GM19238 (cell line): Measurements from ENCODE around the gene ZNF865.
"Not testable (repeated sequence)": the region's sequence is repeated elsewhere in the genome, so short reads cannot be mapped to it uniquely, and the experiment has no call there.

Source experiments
- DNase-seq: peaks from one replicate; pipeline ENCODE4 v3.0.0; 2011; ENCODE audit warnings: low spot score; ENCODE audit not compliant: insufficient read length

ZNF865 gene

DNA sequence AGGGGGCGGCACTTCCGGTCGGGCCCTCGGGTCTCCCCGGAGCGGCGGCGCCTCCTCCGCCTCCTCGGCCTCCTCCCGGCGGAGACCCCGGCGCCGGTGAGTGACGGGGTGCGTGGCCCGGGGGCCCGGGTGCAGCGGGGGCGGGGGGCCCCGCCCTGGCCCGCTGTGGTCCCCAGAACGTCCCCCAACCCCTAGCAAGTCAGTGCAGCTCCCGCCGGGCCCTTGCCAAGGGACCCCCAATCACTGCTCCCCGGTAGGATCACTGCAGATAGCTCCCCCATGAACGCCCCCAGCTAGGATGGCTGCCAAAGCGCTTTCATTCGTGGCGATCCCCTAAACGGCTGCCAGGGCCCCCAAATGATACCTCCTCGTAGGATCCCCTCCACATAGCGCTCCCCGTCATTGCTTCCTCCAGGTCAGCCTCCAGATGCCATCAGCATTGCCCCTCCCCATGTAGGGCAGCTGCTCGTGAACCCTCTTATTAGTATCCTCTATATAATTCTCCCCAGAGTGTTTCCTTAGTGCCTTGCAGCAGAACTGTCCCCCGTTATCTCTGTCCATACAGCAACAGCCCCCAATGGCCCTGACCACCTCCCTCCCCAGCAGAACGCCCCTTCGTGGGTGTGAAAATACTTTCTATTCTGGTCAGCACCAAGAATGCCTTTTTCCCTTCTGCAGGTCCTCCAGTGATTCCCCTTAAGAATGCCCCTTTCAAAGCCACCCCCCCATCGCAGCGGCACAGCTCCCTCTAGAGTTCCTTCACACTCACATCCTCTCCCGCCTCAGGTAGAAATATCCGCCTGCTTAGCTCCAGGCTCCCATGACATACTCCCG is at the start of gene ZNF865:
ZNF865 (plus strand) TSS at position 11 of the 834 bp plus-strand sequence. CDS start 7,972 bp downstream, outside the sequence.
- peak; percentile 74 for DNase-seq

DNA sequence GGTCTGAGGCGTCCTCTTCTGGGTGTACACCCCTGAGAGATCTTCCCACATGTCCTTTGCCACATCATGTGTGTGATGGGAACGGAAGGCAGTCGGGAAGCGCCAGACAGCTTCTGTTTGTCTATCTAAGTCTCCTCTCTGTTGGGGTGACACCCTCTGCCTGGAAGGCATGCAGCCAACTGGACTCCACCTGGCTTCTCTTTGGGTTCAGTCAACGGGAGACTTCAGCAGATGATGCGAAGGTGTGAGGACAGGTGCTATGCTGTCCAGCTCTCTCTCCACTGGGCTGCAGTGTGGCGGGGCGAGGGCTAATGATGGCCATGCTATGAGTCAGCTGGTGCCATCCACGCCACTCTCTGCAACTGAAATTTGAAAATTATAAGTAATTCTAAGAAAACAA is 45.8 kb upstream of the ZNF865 start:
- DNase-seq = no peak

DNA sequence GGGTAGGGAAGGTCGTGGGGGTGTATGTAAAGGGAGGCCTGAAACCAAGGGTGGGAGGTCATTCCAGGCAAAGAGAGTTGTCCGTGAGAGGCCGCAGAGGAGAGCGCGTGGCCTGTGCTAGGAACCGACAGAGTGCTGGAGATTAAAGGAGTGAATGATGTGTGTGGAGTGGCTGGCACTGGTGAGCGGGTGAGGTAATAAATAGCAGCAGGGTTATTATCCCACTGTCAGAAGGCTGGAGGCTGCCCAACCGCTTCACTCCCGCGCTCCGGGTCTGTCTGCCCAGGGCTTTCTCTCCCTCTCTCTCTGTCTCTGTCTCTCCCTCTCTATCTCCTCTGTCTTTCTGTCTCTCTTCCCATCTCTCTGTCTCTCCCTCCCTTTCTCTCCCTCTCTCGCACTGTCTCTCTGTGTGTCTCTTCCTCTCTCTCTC is 42.2 kb upstream of the ZNF865 start:
- no peak for DNase-seq

DNA sequence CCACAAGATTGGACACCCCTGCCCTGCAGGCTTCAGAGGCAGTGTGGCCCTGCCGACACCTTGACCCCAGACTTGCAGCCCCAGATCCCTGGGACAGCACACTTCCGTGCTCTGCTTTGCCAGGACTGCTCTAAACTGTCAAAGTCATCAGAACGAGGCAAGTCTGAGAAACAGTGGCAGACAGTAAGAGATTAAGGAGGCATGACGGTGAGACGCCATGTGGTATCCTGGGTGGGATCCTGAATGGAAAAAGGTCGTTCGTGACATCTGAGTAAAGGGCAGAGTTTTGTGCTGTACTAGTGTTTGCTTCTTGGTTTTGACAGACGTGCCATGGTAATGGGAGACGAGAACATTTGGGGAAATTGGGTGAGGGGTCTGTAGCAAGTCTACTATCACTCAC is 38.6 kb upstream of the ZNF865 start:
- no peak for DNase-seq

- DNase-seq = no peak
These were observed 37.6 kb upstream of the ZNF865 start for GRCh38 chr19:55567708-55568328.

DNA sequence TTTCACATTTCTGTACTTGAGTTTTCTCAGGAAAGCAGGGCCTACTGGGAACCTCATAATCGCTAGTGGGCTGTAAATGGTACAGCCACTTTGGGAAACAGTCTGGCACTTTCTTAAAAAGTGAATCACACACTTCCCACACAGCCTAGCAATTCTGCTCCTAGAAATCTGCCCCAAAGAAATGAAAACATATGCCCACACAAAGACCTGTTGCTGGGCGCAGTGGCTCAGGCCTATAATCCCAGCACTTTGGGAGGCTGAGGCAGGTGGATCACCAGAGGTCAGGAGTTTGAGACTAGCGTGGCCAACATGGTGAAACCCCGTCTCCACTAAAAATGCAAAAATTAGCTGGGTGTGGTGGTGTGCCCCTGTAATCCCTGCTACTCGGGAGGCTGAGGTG is 36.0 kb upstream of the ZNF865 start:
- not testable (repeated sequence) for DNase-seq

GRCh38 chr19:55573929-55574328 is 31.5 kb upstream of the ZNF865 start:
- not testable (repeated sequence) for DNase-seq

- no peak for DNase-seq
These were observed 28.7 kb upstream of the ZNF865 start for GRCh38 chr19:55576746-55577145.

DNA sequence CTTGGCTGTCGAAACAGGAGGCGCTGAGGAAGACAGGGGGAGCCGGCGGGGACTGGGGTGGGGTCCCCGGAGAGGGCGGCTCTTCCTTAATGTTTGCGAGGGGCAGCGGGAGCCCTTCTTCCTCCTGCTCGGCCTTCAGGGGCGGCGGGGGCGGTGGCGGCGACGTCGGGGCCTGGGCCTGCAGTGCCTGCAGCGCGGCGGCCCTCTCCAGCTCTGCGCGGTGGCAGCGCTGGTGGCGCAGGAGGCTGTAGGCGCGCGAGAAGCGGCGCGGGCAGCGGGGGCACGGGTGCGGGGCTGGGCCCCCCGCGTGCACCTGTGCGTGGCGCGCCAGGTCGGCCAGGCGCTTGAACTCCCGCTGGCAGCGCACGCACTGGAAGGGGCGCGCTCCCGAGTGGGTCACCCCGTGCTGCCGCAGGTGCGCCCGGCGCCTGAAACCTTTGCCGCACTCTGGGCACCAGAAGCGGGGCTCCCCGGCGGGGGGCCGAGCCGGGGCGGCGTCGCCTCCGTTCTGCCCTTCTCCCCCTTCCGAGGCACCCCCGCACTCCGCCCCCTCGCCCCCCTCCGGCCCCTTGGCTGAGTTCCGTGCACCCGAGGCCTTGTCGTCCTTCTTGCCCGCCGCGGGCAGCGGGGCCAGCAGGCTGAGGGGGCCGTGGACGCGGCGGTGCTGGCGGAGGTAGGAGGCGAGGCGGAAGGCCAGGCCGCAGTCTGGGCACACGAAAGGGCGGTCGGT is 27.3 kb upstream of the ZNF865 start:
- DNase-seq = no peak

GRCh38 chr19:55578761-55579747 is 26.4 kb upstream of the ZNF865 start:
- no peak for DNase-seq

- DNase-seq = no peak
These were observed 25.5 kb upstream of the ZNF865 start for GRCh38 chr19:55579766-55580621.

DNA sequence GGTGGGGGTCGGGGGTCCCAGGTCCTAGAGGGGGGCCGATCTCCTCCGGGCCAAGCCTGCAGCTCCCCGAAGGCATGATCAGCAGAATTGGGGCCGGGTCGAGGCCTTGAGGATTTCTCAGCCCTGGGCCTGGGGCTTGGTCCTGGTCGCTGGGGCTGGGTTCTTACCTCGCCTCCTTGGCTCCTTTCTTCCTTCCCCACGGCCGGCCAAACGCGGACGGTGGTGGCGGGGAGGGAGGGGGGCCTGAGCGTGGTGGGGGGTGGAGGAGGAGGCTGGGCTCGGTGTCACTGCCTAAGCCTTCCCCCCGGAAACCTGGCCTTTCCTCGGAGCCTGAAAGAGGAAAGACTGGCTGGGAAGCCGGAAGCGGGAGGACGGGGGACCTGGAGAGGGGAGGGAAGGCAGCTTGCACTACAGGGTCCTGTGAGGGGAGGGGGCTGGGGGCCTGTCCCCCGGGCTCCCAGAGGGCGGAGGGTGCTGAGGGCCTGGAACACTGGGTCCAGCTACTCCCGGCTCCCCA is 24.8 kb upstream of the ZNF865 start, which contains the start of gene ZNF579:
ZNF579 (minus strand) TSS at position 221 of the 517 bp plus-strand sequence. CDS start 1,209 bp downstream, outside the sequence.
- DNase-seq = peak; percentile 85

- no peak for DNase-seq
These were observed 24.2 kb upstream of the ZNF865 start for GRCh38 chr19:55581145-55581822.

DNA sequence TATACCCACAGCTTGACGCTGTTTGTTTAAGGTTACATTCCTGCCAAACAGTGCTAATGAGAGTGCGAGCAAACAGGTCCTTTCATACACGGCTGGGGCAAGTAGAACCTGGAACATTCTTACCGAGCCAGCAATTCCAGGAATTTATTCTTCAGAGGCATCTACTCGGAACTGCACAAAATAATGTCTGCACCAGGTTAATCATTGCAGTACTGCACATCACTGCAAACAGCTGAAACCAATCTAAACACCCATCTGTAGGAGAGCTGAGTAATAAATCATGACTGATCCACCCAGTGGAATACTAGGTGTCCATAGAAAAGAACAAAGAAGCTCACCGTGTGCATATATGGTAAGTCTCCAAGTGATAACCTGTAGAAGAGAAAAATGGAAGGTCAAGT is 23.6 kb upstream of the ZNF865 start:
- DNase-seq = no peak

GRCh38 chr19:55582284-55582683 is 23.2 kb upstream of the ZNF865 start:
- DNase-seq = not testable (repeated sequence)

- DNase-seq = not testable (repeated sequence)
These were observed 21.6 kb upstream of the ZNF865 start for GRCh38 chr19:55583897-55584296.

- DNase-seq = no peak
These were observed 20.6 kb upstream of the ZNF865 start for GRCh38 chr19:55584871-55585270.

DNA sequence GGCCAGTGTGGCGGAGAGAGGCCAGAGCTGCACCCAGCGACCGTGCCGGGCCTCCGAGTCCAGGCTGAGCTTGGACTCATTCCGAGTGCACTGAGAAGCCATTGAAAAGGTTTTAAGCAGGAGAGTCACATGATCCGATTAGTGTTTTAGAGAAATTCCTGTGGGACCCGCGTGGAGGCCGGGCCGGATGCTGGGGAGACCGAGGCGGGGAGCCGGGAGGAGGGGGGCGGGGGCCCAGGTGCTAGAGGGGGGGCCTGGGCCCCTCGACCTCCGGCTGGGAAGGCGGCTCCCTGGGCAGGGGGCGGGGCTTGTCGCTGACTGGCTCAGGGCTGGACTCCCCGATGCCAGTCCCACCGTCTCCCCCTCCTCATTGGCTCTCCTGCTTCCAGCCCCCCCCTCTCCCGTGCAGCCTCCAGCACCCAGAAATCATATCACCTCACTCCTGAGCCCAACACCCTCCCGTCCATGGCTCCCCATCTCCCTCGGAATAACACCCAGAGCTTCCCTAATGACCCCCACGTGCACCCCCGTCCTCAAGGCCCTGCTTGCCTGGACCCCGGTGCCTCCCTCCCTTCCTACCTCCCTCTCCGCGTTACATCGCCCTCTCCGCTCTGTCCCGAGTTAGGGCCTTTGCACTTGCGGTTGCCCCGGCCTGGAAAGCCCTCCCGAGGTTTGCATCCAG is 19.6 kb upstream of the ZNF865 start:
- DNase-seq = no peak
